ENCODE measurements around the gene YARS2. TPM values are rescaled to one million over a fixed set of nuclear protein-coding genes. Genes with fewer than 3 reads are reported as not detected.

The YARS2 gene
- total RNA-seq, 2 donors from 2014 or later, result 14.2 to 16.2 TPM

Other genes with a start within 250 kb of the YARS2 start
- gene DNM1L, start 76.6 kb downstream of the YARS2 start, total RNA-seq, result 10 to 100 TPM; 59.8 to 86.1 TPM
- gene PKP2, start 140.9 kb upstream of the YARS2 start, total RNA-seq, result 1 to 10 TPM in 1 of 2 donors, under 1 TPM in 1; 0.54 to 8.8 TPM

Data from thoracic aorta (tissue), 2 donors.